CD4-positive, alpha-beta memory T cell (primary cell): ENCODE data around the gene EML3. TPM values are rescaled to one million over a fixed set of nuclear protein-coding genes. Genes with fewer than 3 reads are reported as not detected.
"Not testable (repeated sequence)": the region's sequence is repeated elsewhere in the genome, so short reads cannot be mapped to it uniquely, and the experiment has no call there.

ENCODE experiments used
- CTCF ChIA-PET: fragments of 350-600 bp; sonication (Branson Sonifier 250); formaldehyde crosslinking; loops from one replicate; lab custom pipeline; 2021; ENCODE audit warnings: inconsistent platforms; ENCODE audit not compliant: partially characterized antibody; lab: Charles Lee
- POLR2A ChIA-PET: fragments of 350-600 bp; sonication (Branson Sonifier 250); formaldehyde crosslinking; loops from one replicate; lab custom pipeline; 2021; ENCODE audit not compliant: partially characterized antibody; lab: Charles Lee
- DNase-seq, 5 donors: peaks; one replicate each; pipeline versions ENCODE4 v3.0.0 to v3.0.0-alpha.2; 2020 to 2022; ENCODE audit warnings: mixed read lengths in 1 of 5
- H3K27ac ChIP-seq: one replicate; pipeline ENCODE4 v1.7.0; 2013; ENCODE audit warnings: low read depth, low read length
- H3K27me3 ChIP-seq: 2 replicates; pipeline ENCODE4 v1.7.0; 2013; ENCODE audit warnings: mild to moderate bottlenecking, low read length, moderate library complexity; ENCODE audit not compliant: insufficient read depth
- H3K36me3 ChIP-seq: 2 replicates; pipeline ENCODE4 v1.7.0; 2013; ENCODE audit warnings: mild to moderate bottlenecking, low read length, moderate library complexity; ENCODE audit not compliant: insufficient read depth
- H3K4me1 ChIP-seq: 2 replicates; pipeline ENCODE4 v1.7.0; 2013; ENCODE audit warnings: mild to moderate bottlenecking, low read length, moderate library complexity; ENCODE audit not compliant: insufficient read depth
- H3K4me3 ChIP-seq, 2 donors: one replicate each; pipeline ENCODE4 v1.7.0; 2013; ENCODE audit warnings: low read length in 2 of 2, mild to moderate bottlenecking in 1 of 2
- H3K9me3 ChIP-seq, 2 donors: one replicate each; pipeline ENCODE4 v1.7.0; 2013; ENCODE audit warnings: low read length in 2 of 2, control low read depth in 1 of 2; ENCODE audit not compliant: control insufficient read depth in 1 of 2
- H3K27ac Mint-ChIP-seq, 7 donors: one replicate each; pipeline ENCODE4 v1.8.0; 2020 to 2021; ENCODE audit warnings: mixed read lengths in 7 of 7, mild to moderate bottlenecking in 6 of 7, inconsistent platforms in 3 of 7, moderate library complexity in 3 of 7
- H3K27me3 Mint-ChIP-seq, 2 donors: one replicate each; pipeline ENCODE4 v1.8.0; 2020 to 2021; ENCODE audit warnings: mixed read lengths in 2 of 2
- H3K36me3 Mint-ChIP-seq, 2 donors: one replicate each; pipeline ENCODE4 v1.8.0; 2020 to 2021; ENCODE audit warnings: mixed read lengths in 2 of 2, inconsistent platforms in 1 of 2, mild to moderate bottlenecking in 1 of 2
- H3K4me1 Mint-ChIP-seq, 4 donors: one replicate each; pipeline ENCODE4 v1.8.0; 2020 to 2021; ENCODE audit warnings: mixed read lengths in 4 of 4, mild to moderate bottlenecking in 1 of 4
- H3K4me3 Mint-ChIP-seq, 8 donors: one replicate each; pipeline ENCODE4 v1.8.0; 2020 to 2021; ENCODE audit warnings: mixed read lengths in 8 of 8, mild to moderate bottlenecking in 7 of 8, moderate library complexity in 6 of 8, inconsistent platforms in 3 of 8
- H3K9me3 Mint-ChIP-seq, 8 donors: one replicate each; pipeline ENCODE4 v1.8.0; 2020 to 2021; ENCODE audit warnings: mixed read lengths in 8 of 8, mild to moderate bottlenecking in 5 of 8, inconsistent platforms in 3 of 8, moderate library complexity in 1 of 8
- intact Hi-C: fragments of 100-400 bp; cut with micrococcal nuclease; formaldehyde crosslinking; loops from one replicate; pipeline ENCODE4 v1.15.1; 2023
- polyA plus RNA-seq, 2 donors: library from polyadenylated mRNA; unstranded; fragments of 300-500 nt; fragmentation: Illumina TruSeq; gene quantifications; one replicate each; pipeline ENCODE4 v1.2.3, GENCODE V29; 2021
- total RNA-seq, 2 experiments: library from RNA; stranded (reverse); gene quantifications; one replicate each; pipeline ENCODE4 v1.2.3, GENCODE V29; 2021

EML3 gene, protein sequence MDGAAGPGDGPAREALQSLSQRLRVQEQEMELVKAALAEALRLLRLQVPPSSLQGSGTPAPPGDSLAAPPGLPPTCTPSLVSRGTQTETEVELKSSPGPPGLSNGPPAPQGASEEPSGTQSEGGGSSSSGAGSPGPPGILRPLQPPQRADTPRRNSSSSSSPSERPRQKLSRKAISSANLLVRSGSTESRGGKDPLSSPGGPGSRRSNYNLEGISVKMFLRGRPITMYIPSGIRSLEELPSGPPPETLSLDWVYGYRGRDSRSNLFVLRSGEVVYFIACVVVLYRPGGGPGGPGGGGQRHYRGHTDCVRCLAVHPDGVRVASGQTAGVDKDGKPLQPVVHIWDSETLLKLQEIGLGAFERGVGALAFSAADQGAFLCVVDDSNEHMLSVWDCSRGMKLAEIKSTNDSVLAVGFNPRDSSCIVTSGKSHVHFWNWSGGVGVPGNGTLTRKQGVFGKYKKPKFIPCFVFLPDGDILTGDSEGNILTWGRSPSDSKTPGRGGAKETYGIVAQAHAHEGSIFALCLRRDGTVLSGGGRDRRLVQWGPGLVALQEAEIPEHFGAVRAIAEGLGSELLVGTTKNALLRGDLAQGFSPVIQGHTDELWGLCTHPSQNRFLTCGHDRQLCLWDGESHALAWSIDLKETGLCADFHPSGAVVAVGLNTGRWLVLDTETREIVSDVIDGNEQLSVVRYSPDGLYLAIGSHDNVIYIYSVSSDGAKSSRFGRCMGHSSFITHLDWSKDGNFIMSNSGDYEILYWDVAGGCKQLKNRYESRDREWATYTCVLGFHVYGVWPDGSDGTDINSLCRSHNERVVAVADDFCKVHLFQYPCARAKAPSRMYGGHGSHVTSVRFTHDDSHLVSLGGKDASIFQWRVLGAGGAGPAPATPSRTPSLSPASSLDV
- total RNA-seq (100 to 1,000 TPM; 192 to 201 TPM), polyA plus RNA-seq (10 to 100 TPM; 18.2 to 24.8 TPM)

DNA sequence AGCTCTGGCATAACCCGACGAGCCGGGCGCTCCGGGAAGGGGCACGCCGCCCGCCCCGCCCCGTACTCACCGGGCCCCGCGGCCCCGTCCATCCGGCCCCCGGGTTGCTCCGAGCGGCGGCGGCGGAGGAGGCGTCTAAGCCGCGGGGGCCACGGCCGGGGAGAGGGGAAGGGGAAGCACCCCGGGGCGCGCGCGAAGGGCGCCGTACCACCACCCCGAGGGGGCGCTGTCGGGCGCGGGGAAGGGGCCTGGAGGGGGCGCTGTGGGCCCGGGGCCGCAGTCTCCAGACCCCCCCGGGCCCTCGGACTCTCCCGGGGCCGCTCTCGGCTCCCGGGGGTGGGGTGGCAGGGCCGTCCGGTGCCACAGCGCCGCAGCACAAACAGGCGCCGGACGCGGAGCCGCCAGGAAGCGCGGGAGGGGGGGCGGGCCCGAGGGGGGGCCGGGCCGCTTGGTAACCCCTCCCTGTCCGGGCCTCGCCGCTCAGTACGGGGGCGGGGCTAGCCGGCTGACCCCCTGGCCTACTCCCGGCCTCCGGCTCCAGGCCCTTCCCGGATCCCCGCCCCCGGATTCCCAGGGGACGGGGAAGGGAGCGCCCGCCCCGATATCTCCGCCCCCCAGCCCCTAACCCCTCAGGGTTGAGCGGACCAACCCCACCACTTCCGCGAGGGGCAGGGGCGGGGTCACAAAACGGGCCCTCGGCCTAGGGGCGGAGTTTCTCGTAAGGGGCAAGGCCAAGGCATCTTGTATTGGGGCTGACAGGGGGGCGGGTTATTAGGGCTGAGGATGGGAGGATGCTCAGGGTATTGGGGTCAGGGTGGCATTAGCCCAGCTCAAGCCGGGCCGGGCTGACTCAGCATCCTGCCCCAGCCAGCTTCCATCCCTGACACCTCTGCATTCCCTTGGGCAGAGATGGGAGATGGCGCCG is at the start of gene EML3, which contains the start of gene ROM1:
Gene EML3 (minus strand): TSS at position 410 of the 925 bp plus-strand sequence. CDS start 318 bp downstream, at position 92.
Gene ROM1 (plus strand): TSS at position 892 of the 925 bp plus-strand sequence. CDS start 25 bp downstream, at position 917.
- H3K4me3 Mint-ChIP-seq = peak within 1 kb of the TSS; percentile 89 to 100 (median 96)
- POLR2A ChIA-PET = interaction anchor here (0.9 to 10.8 kb wide), 24 partner anchors 9 to 243 kb away, joined by 3 to 142 read pairs (median 6); partner anchors contain the start of genes B3GAT3, BSCL2, C11orf98 and CSKMT
- H3K9me3 ChIP-seq = no peaks in the 10 kb centered on the region
- H3K27ac Mint-ChIP-seq = peak within 1 kb of the TSS; percentile 94 to 98 (median 96)
- H3K9me3 Mint-ChIP-seq = no peaks in the 10 kb centered on the region
- peak within 1 kb of the TSS; percentile 73 to 93 for H3K4me3 ChIP-seq
- peak within 1 kb of the TSS; percentile 90 for H3K27ac ChIP-seq
- intact Hi-C loops = loop anchor here (1.0 to 2.0 kb wide), 7 partner anchors 9 to 250 kb away; partner anchors contain the start of genes B3GAT3, C11orf98, CSKMT and GANAB
- no peaks in the 10 kb centered on the region for H3K27me3 ChIP-seq
- peak; percentile 85 to 88 (median 86) for DNase-seq
- peaks cover 59% of the 10 kb centered on the region for H3K4me1 ChIP-seq
- peaks cover 32% of the 10 kb centered on the region for H3K36me3 ChIP-seq
- CTCF ChIA-PET = interaction anchor here (0.9 to 5.8 kb wide), 8 partner anchors 10 to 217 kb away, joined by 3 to 47 read pairs (median 5); partner anchors contain the start of genes MTA2 and TUT1
- no peaks in the 10 kb centered on the region for H3K27me3 Mint-ChIP-seq
- peaks cover 15 to 53% (median 38%) of the 10 kb centered on the region in 4 donors for H3K4me1 Mint-ChIP-seq
- peaks cover 8 to 37% of the 10 kb centered on the region in 2 donors for H3K36me3 Mint-ChIP-seq

DNA sequence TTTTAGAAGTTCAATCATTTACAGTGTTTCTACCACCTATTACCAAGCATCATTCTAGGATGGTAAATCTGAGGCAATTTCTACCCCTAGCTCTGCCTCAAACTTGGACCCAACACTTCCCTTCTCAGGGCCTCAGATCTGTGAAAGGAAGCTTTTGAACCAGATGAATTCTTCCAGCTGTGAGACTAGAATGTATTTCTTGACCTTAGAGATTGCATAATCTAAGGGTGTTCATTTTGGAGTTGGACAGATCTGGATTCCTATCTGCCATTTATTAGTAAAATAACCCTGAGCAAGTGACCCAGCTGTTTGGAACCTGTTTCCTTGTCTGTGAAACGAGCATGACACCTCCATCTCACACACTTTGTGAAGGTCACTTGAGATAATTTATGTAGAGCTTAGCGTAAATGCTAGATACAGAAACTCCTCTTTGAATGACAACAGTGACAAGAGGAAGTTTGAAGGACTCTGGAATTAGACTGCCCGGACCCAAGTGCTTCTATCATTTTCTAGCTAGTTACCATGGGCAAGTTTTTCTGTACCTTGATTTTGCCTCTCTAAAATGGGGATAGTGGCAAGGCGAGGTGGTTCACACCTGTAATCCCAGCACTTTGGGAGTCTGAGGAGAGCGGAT is 44.3 kb upstream of the EML3 start:
- H3K4me1 Mint-ChIP-seq = peaks cover 7 to 18% (median 12%) of the 10 kb centered on the region in 4 donors
- DNase-seq = no peak
- no peak overlapping the region for H3K4me3 ChIP-seq
- no peaks in the 10 kb centered on the region for H3K36me3 ChIP-seq
- ChIA-PET POLR2A (interaction anchor here (0.8 to 4.5 kb wide), 6 partner anchors 9 to 199 kb away, joined by 3 to 65 read pairs (median 5); partner anchors contain the start of genes B3GAT3, C11orf98, CSKMT and GANAB), CTCF (interaction anchor here (1.1 kb wide), 1 partner anchor 9 kb away, joined by 3 read pairs; no protein-coding TSS in a partner anchor)
- no peak overlapping the region for H3K27ac ChIP-seq
- H3K4me3 Mint-ChIP-seq = peak overlapping the region in 1 of 8 donors; percentile 20
- peaks cover 0 to 11% of the 10 kb centered on the region in 2 donors for H3K36me3 Mint-ChIP-seq
- no peaks in the 10 kb centered on the region for H3K9me3 ChIP-seq
- H3K27ac Mint-ChIP-seq = peak overlapping the region in 1 of 7 donors; percentile 80
- peaks cover 8% of the 10 kb centered on the region for H3K4me1 ChIP-seq
- peaks cover 0 to 6% (median 0%) of the 10 kb centered on the region in 8 donors for H3K9me3 Mint-ChIP-seq
- intact Hi-C loops = no loop called here
- H3K27me3 Mint-ChIP-seq = no peaks in the 10 kb centered on the region
- no peaks in the 10 kb centered on the region for H3K27me3 ChIP-seq

DNA sequence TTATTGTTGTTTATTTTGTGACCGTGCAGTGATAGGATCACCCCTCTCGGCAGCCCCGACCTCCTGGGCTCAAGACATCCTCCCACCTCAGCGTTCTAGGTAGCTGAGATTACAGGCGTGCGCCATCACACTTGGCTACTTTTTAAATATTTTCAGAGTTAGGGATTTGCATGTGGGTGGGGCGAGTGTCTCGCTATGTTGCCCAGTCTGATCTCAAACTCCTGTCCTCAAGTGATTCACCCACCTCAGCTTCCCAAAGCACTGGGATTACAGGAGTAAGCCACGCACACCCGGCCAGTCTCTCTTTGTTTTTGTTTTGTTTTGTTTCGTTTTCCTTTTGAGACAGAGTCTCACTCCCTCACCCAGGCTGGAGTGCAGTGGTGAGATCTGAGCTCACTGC is 41.7 kb upstream of the EML3 start:
- Mint-ChIP-seq H3K36me3 (peaks cover 0 to 22% of the 10 kb centered on the region in 2 donors), H3K4me3 (peak overlapping the region; percentile 30 to 70 (median 56)), H3K9me3 (peaks cover 0 to 6% (median 0%) of the 10 kb centered on the region in 8 donors), H3K27ac (peak overlapping the region in 5 of 7 donors; percentile 59 to 100 (median 70)), H3K4me1 (peaks cover 13 to 40% (median 22%) of the 10 kb centered on the region in 4 donors), H3K27me3 (no peaks in the 10 kb centered on the region)
- Histone ChIP-seq H3K9me3 (no peaks in the 10 kb centered on the region), H3K27me3 (no peaks in the 10 kb centered on the region), H3K4me1 (peaks cover 21% of the 10 kb centered on the region), H3K36me3 (peaks cover 5% of the 10 kb centered on the region), H3K4me3 (no peak overlapping the region), H3K27ac (no peak overlapping the region)
- POLR2A ChIA-PET = interaction anchor here (1.4 to 4.5 kb wide), 9 partner anchors 8 to 261 kb away, joined by 3 to 65 read pairs (median 11); partner anchors contain the start of genes B3GAT3, C11orf98, CSKMT and GANAB
- CTCF ChIA-PET = interaction anchor here (1.7 to 3.5 kb wide), 3 partner anchors 11 to 55 kb away, joined by 4 to 24 read pairs (median 4); partner anchors contain the start of genes C11orf98 and CSKMT
- no peak for DNase-seq
- intact Hi-C loops = no loop called here

DNA sequence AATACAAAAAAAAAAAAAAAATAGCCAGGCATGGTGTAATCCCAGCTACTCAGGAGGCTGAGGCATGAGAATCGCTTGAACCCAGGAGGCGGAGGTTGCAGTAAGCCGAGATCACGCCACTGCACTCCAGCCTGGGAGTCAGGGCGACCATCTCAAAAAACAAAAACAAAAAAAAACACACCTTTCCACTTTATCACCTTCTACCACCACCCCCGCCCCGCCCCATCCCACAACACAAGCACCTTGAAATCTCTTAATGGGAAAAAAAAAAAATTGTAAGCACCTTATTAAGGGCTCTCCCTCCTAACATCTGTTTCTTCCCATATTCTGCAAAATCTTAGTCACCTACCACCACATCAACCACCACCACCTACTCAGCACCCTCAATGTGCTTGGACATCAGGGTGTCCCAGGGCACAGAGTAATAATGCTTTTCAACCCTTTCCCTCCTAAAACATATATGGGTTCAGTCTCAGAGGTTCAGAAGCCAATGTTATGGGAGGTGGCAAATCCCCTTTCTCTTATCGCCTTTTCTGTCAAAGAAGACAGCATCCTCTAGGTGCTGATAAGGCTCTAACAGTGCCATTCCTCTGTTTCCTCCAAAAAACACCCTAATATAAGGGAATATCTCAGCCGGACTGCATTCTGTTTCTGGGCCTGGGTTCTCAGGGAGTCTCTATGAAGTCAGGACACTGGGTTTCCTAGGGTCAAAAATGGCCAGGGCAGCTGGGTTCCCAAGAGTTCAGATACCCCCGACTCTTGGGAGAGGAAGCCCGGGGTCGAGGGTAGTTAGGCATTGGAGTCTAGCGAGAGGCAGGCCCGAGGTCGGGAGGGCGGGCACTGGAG is 39.8 kb upstream of the EML3 start:
- intact Hi-C loops = loop anchor here (1.0 to 2.0 kb wide), 5 partner anchors 13 to 61 kb away; partner anchors contain the start of genes C11orf98, CSKMT, TUT1 and UBXN1
- CTCF ChIA-PET = interaction anchor here (0.8 to 3.5 kb wide), 7 partner anchors 12 to 109 kb away, joined by 3 to 24 read pairs (median 3); partner anchors contain the start of genes B3GAT3, C11orf98, CSKMT and MTA2
- H3K36me3 Mint-ChIP-seq = peaks cover 0 to 25% of the 10 kb centered on the region in 2 donors
- Histone ChIP-seq H3K9me3 (no peaks in the 10 kb centered on the region), H3K4me1 (peaks cover 24% of the 10 kb centered on the region), H3K4me3 (peak overlapping the region; percentile 92 to 97), H3K27me3 (no peaks in the 10 kb centered on the region), H3K36me3 (peaks cover 18% of the 10 kb centered on the region), H3K27ac (peak overlapping the region; percentile 93)
- H3K9me3 Mint-ChIP-seq = peaks cover 0 to 6% (median 0%) of the 10 kb centered on the region in 8 donors
- H3K4me3 Mint-ChIP-seq = peak overlapping the region; percentile 86 to 94 (median 92)
- H3K27ac Mint-ChIP-seq = peak overlapping the region; percentile 78 to 100 (median 94)
- POLR2A ChIA-PET = interaction anchor here (0.8 to 2.8 kb wide), 34 partner anchors 8 to 260 kb away, joined by 3 to 125 read pairs (median 6); partner anchors contain the start of genes B3GAT3, C11orf98, CSKMT and EEF1G
- H3K27me3 Mint-ChIP-seq = no peaks in the 10 kb centered on the region
- peak in 3 of 5 donors; percentile 54 to 83 (median 68) for DNase-seq
- peaks cover 13 to 40% (median 22%) of the 10 kb centered on the region in 4 donors for H3K4me1 Mint-ChIP-seq

DNA sequence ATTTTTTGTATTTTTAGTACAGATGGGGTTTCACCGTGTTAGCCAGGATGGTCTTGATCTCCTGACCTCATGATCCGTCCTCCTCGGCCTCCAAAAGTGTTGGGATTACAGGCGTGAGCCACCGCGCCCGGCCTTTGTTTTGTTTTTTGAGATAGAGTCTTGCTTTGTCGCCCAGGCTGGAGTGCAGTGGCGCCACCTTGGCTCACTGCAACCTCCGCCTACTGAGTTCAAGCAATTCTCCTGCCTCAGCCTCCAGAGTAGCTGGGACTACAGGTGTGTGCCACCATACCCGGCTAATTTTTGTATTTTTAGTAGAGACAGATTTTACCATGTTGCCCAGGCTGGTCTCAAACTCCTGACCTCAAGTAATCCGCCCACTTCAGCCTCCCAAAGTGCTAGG is 37.7 kb upstream of the EML3 start:
- Histone ChIP-seq H3K4me1 (peaks cover 37% of the 10 kb centered on the region), H3K36me3 (peaks cover 18% of the 10 kb centered on the region)
- ChIA-PET CTCF (interaction anchor here (1.1 to 1.8 kb wide), 4 partner anchors 9 to 226 kb away, joined by 3 read pairs; partner anchors contain the start of genes C11orf98 and CSKMT), POLR2A (interaction anchor here (1.1 to 11.8 kb wide), 7 partner anchors 14 to 189 kb away, joined by 4 to 162 read pairs (median 5); partner anchors contain the start of genes C11orf98, CSKMT, EEF1G and TUT1)
- H3K9me3 ChIP-seq, intact Hi-C loops, DNase-seq, H3K9me3 Mint-ChIP-seq, H3K27ac ChIP-seq, H3K27me3 ChIP-seq, H3K27me3 Mint-ChIP-seq, H3K4me3 ChIP-seq: not testable (repeated sequence)
- Mint-ChIP-seq H3K27ac (peak overlapping the region in 3 of 7 donors; percentile 55 to 82 (median 78)), H3K4me3 (peak overlapping the region in 1 of 8 donors; percentile 20), H3K36me3 (peaks cover 0 to 33% of the 10 kb centered on the region in 2 donors), H3K4me1 (peaks cover 17 to 57% (median 32%) of the 10 kb centered on the region in 4 donors)
